GM06990 (cell line): ENCODE data around the gene RHBDL1.

Experiments
- DNase-seq: peaks from one replicate; pipeline ENCODE4 v3.0.0-alpha.2; 2011; ENCODE audit not compliant: insufficient read length; ENCODE audit errors: extremely low read depth
- H3K27me3 ChIP-seq: replicated peaks from 2 replicates; pipeline ENCODE4 v1.6.0; 2011; ENCODE audit warnings: low read length; ENCODE audit not compliant: control insufficient read depth, insufficient read depth
- H3K36me3 ChIP-seq: 2 replicates; pipeline ENCODE4 v1.5.1; 2011; ENCODE audit warnings: low read length; ENCODE audit not compliant: control insufficient read depth, insufficient read depth
- H3K4me3 ChIP-seq: replicated peaks from 2 replicates; pipeline ENCODE4 v1.5.1; 2011; ENCODE audit warnings: low read depth, mild to moderate bottlenecking, control low read depth, low read length
- TF ChIP-seq, protein P1 (sequence below): IDR thresholded peaks from 2 replicates; pipeline ENCODE4 v1.5.1; 2011; ENCODE audit warnings: low read length, control low read depth, mild to moderate bottlenecking, inconsistent platforms; ENCODE audit not compliant: insufficient read depth, poor library complexity, severe bottlenecking

The RHBDL1 gene

DNA sequence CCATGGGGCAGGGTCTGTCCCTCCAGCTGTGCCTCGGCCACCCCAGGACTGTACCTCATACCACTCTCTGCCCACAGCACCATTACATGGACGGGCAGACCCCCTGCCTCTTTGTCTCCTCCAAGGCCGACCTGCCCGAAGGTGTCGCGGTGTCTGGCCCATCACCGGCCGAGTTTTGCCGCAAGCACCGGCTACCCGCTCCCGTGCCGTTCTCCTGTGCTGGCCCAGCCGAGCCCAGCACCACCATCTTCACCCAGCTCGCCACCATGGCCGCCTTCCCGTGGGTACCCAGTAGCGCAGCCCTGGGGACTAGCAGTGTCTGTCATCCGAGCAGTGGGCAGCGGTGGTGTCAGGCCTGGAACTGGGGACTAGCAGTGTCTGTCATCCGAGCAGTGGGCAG is 2.6 kb upstream of the RHBDL1 start:
- no peak for DNase-seq
- H3K27me3 ChIP-seq, result no peaks in the 10 kb centered on the region
- H3K4me3 ChIP-seq, result no peak overlapping the region
- H3K36me3 ChIP-seq, result peaks cover 31% of the 10 kb centered on the region
- TF ChIP-seq, protein P1, sequence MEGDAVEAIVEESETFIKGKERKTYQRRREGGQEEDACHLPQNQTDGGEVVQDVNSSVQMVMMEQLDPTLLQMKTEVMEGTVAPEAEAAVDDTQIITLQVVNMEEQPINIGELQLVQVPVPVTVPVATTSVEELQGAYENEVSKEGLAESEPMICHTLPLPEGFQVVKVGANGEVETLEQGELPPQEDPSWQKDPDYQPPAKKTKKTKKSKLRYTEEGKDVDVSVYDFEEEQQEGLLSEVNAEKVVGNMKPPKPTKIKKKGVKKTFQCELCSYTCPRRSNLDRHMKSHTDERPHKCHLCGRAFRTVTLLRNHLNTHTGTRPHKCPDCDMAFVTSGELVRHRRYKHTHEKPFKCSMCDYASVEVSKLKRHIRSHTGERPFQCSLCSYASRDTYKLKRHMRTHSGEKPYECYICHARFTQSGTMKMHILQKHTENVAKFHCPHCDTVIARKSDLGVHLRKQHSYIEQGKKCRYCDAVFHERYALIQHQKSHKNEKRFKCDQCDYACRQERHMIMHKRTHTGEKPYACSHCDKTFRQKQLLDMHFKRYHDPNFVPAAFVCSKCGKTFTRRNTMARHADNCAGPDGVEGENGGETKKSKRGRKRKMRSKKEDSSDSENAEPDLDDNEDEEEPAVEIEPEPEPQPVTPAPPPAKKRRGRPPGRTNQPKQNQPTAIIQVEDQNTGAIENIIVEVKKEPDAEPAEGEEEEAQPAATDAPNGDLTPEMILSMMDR, result no peak

- no peak overlapping the region for H3K4me3 ChIP-seq
- no peak for DNase-seq
- H3K36me3 ChIP-seq, result peaks cover 31% of the 10 kb centered on the region
- H3K27me3 ChIP-seq, result no peaks in the 10 kb centered on the region
- TF ChIP-seq, protein P1, result no peak
Measured at GRCh38 chr16:673399-673991, 2.0 kb upstream of the RHBDL1 start.

GRCh38 chr16:674214-674881 is 1.1 kb upstream of the RHBDL1 start:
- TF ChIP-seq, protein P1, result no peak
- no peaks in the 10 kb centered on the region for H3K27me3 ChIP-seq
- no peak for DNase-seq
- peaks cover 31% of the 10 kb centered on the region for H3K36me3 ChIP-seq
- H3K4me3 ChIP-seq, result no peak overlapping the region

DNA sequence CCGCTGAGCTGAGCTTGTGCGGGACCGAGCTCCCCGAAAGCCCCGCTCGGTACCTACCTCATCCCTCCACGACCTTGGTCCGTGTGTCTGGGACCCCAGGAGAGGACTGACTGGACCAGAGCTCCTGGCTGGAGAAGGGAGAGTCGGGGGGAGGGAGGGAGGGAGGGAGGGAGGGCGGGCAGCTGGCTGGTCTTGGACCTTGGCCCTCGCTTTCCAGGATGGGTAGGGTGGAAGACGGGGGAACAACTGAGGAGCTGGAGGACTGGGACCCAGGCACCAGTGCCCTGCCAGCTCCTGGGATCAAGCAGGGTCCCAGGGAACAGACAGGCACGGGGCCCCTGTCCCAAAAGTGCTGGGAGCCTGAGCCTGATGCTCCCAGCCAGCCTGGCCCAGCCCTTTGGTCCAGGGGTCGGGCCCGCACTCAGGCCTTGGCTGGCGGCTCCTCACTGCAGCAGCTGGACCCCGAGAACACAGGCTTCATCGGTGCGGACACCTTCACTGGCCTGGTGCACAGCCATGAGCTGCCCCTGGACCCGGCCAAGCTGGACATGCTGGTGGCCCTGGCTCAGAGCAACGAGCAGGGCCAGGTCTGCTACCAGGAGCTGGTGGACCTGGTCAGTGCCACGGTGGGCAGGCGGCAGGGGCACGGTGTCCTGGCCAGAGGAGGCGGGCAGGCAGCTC is 553 bp downstream of the RHBDL1 start:
- no peak overlapping the region for H3K4me3 ChIP-seq

GRCh38 chr16:676565-676902 is 1.1 kb downstream of the RHBDL1 start:
- H3K36me3 ChIP-seq, result peaks cover 16% of the 10 kb centered on the region
- no peaks in the 10 kb centered on the region for H3K27me3 ChIP-seq
- TF ChIP-seq, protein P1, result no peak
- H3K4me3 ChIP-seq, result no peak overlapping the region
- DNase-seq, result no peak

More for the DNA sequence above, 553 bp downstream of the RHBDL1 start:
- no peak for DNase-seq
- Histone ChIP-seq H3K27me3 (no peaks in the 10 kb centered on the region), H3K36me3 (peaks cover 19% of the 10 kb centered on the region)
- TF ChIP-seq, protein P1, result no peak
